ENCODE data around the gene COL15A1.

COL15A1 gene

DNA sequence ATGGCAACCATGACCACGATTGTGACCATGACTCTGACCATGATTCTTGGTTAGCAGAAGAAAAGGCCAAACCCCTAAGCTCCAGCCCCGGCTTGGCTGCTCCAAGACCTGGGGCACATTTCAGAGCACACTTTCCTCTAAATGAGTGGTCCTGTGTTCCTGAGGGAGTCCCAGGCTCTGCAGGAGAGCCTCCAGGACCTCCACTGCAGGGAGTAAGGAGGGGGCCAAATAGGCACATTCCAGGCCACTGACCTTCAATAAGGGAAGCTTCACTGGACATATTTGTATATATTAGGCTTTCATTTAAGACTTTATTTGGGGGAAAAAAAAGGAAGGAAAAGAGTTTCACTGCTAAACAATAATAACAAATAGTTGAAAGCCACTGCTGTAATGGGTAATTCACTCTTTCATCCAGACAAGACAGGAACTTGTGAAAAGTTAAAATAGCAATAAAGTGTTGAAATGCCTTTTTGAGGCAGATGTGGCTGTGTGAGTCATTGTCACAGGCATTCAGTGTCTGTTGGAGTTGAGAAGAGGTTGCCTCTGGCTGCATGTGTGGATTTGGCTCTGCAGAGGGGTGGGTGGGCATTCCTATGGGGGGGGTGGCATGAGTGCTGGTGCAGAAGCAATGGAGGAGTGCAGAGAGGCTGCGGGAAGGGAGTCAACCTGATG is 97.3 kb downstream of the COL15A1 start:
- DNase-seq: no peak

DNA sequence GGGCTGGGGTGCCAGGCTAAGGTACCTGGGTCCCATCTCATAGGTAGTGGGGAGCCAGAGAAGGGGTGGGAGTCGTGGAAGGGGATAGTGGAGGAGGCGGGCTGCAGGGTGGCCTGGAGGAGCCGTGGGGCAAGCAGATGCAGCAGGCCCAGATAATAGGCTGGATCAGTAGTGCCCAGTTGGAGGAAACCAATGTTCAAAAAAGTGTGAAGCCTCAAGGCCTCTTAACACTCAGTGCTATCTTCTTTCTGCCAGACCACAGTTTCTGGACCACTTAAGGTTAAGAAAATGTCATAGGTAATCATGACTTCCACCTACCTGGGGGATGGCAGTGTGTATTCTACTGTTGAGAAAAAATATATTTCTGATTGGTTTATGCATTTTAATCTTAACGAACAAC is 97.9 kb downstream of the COL15A1 start:
- no peak for DNase-seq

DNA sequence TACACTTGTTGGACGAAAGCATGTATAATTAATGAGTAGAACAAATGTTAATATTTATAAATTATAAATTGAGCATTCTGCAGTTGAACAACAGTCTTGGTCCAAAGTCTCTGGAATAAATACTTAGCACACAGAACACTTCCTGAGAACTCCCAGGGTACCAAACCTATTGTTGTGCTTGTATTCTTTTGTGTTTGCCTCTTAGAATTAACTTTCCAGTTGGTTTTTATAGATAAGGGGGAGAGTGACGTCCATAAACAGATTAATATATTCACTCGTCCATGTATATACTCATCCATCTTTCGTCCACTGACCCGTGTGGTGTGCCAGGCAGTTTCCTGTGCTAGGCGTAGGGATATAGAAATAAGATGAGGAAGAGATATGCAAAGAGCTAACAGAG is 98.9 kb downstream of the COL15A1 start:
- DNase-seq: no peak

DNA sequence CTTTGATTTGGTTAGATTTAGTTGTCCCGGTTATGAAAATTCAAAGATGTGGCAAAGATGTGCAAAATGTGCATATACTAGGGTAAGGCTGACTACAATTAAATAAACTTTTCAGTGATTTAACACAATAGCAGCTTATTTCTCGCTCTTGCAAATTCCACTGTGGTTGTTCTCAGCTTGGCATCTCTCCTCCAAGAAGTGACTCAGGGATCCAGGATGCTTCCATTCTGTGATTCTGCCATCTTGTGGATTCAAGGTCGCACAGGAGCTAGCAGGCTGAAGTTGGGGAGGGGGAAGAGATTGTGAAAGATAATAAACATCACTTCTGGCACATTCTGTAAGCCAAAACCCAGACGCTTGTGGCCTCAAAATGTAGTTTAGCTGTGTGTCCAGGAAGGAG is 101.1 kb downstream of the COL15A1 start:
- no peak for DNase-seq

DNA sequence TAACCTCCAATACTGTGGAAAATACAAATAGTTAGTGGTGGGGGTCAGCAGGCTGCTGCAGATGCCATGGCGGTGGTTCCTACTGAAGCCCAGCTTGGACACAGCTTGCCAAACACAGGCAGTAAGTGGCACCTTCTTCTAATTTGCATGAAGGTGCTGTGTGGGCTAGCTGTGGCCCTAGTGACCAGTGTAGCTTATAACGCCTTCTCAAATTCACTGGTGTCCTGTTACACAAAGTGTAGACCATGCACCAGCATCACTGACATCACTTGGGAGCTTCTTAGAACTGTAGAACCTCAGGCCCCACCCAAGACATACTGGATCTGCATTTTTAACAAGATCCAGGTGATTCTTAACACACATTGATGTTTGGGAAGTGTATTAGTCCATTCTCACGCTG is 102.4 kb downstream of the COL15A1 start:
- DNase-seq: no peak

DNA sequence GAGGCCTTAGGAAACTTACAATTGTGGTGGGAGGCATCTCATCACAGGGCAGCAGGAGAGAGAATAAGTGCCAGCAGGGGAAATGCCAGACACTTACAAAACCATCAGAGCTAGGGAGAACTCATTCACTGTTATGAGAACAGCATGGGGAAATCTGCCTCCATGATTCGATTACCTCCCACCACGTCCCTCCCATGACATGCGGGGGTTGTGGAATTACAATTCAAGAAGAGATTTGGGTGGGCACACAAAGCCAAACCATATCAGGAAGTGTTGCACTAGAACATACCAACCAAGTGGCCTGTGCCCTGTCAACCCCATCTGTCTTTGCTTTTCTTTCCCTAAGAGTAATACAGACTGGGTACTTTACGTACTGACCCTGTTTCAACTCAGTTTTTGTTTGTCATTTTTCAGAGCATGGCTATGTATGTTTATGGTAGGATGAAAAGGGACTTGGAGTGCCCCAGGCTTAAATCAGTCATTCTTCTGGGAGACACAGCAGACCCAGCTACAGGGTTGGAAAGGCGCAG is 102.9 kb downstream of the COL15A1 start:
- no peak for DNase-seq

DNA sequence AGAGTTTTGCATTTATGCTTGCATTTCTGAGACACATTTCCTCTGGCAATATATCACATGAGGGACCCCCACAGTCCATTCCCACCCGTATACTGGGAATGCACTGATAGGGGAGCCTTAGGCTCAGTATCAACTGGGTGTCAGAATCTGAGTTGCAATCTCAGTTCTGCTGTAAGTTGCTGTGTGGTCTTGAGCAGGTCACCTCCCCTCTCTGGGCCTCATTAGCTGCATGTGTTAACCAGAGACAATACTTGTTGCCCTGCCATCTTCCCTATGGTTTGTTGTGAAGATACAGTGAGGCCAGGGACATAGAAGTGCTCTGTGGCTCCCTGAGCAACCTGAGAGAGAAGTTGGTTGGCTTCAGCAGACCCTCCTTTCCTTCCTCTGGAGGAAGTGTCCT is 105.5 kb downstream of the COL15A1 start:
- no peak for DNase-seq

DNA sequence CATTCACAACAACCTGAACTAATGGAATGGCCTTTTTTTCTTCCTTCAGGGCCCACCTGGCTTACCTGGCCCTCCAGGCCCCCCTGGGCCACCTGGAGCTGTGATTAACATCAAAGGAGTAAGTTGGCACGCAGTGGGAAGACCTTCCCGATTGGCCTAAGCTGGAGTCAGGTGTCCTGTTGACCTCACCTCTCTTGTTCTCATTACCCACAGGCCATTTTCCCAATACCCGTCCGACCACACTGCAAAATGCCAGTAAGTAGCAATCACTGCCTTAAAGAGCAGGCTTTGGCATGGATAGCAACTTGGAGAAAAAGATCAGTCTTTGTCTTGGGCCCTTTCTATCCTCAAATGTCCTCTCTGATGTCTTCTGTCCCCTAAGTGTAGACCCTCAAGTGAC is 105.9 kb downstream of the COL15A1 start:
- no peak for DNase-seq

DNA sequence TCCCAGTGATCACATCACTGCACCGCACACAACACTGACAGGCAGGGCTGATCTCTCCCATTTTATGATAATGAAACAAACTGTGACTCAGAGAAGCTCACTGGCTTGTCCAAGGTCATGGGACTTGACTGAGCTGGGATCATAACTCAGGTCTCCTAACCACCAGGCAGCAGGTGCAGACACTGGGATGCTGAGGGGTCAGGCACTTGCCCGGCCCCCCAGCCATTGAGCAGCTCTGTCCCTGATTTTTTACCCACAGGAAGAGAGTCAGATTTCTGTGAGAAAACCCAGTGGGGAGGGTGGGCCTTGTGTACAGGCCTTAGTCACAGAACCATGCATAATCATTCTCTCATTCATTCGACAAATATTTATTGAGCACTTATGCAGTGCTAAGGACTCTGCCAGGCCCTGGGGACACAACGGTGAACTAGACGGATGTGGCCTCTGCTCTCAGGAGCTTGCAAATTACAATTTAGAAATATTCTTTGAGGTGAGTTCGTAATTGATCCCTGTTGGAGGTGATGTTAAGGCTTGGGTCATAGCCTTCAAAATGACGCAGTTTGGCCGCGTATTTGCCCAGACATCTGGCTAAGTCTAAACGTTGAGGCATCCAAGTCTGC is 106.7 kb downstream of the COL15A1 start:
- no peak for DNase-seq

DNA sequence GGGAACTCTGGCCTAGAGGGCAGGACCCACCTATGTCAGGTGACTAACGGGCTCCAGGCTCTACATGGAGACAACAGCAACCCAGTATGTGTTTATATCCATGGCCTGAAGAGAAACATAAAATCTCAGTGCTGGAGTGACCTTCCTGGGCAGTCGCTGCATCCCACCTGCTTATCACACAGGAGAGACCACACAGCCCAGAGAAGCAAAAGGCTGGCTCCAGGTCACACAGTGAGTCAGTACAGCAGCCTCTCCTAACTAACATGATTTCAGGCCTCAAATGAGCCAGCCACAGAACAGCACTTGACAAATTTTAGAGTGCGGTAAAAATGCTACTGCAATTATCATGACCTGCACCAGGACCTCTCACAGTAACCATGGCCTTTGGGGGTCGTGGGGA is 107.2 kb downstream of the COL15A1 start:
- DNase-seq: no peak

DNA sequence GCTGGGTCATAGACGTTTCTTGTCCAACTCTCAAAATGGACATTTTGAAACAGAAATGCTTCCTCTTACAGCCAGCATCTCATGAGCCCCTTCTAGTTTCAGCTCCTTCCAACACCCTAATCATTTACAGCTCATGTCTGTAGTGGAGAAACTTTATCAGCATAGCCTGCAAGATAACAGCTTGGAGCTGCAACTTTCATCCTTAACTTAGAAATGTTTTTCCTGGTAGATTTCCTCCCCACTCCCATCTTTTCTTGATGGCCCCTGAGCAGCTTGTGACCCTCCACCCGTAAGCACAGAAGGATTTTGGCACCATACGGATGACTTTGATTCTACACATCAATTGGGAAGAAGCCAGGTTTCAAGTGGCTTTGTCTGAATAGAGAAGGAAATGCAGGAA is 107.7 kb downstream of the COL15A1 start:
- no peak for DNase-seq

DNA sequence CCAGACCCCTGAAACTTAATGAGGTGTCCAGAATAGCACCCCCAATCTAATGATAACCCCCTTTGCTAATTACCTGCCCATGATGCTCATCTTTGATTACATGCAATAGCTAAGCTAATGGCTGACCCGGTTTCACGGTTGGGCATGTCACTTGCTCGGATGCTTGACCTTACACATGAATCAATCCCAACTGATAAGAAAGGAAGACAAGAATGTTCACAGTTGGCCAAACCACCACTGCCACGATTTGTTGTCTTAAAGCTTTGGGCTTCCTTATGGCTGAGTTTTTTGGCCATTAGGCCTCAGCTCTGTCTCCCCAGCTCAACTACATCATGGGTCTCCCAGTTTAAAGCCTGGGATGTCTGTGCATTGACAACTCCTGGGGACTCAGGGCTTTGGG is 108.1 kb downstream of the COL15A1 start:
- DNase-seq: no peak

DNA sequence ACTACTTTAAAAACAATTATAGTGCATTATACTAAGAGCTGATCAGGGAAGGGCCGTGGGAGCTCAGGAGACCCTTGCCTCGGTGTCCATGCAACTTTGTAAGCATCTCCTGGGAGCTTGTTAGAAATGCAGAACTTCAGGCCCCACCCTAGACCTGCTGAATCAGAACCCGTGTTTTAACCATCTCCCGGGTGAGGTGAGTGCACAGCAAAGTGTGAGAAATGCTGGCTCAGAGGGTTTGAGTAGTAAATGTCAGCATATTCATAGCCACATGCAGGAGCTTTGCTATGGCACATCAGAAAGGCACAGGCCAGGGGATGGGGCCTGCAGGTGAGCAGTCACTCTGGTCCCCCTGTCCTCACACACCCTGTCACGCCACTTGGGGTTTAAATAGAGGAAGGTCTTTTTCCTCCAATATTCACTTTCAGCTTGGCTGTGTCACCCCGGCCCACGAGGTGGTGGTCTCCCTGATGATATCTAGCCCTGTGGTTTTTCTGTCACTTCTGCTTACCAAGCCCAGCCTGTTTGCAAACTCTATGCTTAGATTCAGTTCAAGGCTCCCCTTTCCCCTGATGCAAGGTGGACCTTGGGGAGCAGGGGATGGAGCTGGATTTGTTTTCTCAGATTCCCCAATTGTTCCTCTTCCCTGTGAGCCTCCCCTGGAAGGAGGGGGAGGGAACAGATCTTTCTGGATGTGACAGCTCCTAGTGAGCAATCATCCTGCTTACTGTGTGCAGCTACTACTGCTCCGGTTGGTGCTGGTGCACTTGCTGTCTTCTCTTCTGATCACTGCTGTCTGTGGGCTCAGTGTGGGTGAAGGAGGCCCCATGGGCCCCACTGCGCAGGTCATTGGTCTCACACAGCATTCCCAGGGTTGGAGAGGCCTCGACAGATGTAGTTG is 109.4 kb downstream of the COL15A1 start:
- no peak for DNase-seq

DNA sequence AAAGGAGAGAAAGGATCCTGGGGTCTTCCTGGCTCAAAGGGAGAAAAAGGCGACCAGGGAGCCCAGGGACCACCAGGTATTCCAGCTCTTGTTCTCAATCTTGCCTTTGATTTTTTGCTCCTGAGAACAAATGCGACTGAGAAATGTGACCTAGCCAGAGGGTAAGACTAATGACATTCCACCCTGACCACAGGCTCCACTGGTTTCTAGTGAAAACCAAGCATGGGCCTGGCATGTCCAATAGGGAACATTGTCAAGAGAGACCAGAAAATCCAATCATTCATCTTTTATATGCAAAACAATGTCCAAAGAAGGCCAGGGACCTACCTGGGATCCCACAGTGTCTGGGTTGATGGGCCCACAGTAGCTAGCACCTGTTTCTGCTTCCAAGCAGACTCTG is 110.9 kb downstream of the COL15A1 start:
- DNase-seq: no peak

DNA sequence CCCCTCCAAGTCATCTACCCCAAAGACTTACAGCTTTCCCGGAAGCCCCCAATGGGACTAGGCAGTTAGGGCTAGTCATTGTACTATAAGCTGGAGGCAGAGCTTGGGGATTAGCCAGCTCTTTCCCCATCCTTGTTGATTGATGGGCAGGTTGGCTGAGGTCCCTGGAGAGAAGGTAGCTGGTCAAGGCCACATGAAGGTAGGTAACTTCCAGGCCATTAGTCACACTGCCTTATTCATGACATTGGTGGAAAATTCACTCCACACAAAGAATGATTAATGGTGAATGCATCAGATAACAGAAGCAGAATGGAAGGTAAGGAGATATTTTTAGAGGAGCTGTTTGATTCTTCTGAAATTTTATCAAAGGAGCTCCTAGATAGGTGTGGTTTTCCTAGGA is 111.7 kb downstream of the COL15A1 start:
- no peak for DNase-seq

DNA sequence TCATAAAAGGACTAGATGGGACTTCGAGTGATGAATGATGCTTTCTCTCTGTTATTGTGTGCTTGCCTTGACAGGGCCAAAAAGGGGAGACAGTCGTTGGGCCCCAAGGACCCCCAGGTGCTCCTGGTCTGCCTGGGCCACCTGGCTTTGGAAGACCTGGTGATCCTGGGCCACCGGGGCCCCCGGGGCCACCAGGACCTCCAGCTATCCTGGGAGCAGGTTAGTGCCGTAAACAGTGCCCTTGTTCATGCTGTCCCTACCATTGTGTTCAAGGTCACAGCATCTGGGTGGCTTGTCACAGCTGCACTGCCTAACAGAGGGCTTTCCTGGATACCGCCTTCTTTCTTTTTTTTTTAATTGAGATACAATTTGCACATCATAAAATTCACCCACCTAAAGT is 112.5 kb downstream of the COL15A1 start:
- no peak for DNase-seq

DNA sequence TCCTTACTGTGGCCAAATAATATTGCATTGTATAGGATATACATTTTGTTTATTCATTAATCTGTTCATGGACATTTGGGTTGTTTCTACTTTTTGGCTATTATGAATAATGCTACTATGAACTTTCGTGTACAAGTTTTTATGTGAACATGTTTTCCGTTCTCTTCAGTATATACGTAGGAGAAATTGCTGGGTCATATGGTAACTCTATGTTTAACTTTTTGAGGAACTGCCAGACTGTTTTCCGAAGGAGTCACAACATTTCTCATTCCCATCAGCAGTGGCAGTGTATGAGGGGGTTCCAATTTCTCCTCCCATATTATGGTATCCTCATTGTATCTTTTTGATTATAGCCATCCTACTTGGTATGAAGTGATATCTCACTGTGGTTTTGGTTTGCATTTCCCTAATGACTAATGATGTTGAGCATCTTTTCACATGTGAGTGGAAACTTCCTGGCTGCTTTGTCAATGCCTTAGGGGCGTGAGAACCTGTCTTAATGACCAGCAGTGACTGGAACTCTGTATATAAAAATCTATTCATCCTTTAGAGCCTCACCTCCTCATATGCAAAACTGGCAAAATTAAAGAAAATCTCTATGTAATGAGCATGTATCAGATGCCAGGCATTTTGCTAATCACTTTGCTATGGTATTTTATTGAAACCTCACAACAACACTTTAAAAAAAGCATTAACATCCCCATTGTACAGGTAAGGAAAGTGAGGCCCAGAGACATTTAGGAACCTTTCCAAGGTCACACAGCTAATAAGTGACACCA is 113.4 kb downstream of the COL15A1 start:
- no peak for DNase-seq

DNA sequence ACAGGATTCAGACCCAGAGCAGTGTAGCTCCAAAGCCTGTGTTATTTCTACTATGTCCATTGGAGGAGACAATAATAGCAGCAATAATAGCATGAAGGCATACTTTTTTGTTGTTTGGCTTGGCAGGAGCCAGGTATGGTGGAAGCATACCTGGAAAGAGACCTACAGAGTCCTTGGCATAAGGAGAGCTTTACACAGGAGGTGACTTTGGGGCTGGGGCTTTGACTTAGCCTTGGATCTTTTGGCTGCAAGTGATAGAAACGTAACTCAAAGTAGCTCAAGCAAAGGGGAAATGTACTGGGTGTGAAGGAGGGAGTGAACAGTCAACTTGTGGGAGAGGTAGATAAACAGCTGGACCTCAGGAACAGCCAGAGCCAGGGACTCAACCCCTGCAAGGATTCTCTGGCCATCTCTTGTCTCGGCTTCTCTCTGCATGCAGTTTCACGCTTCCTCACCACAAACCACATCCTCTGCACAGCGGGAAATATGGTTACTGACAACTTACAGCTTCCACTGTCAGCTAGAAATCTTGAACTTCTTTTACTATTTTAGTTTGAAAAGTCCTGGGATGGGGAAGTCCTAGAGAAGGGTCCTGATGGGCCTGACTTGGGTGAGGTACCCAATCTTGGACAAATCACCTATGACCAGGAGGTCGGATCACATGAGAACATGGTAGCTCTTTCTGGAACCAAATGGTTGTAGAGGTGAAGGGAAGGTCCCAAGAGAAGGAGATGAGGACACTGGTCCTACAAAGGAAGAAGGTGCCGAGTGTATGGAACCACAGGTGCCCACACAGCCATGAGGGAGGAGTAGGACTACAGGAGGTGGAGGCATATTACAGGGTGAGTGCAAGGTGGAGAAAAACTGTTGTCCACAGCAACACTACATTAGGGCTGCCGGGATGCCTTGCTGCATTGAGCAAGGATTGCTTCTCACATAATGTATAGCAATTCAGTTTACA is 114.2 kb downstream of the COL15A1 start:
- DNase-seq: no peak

DNA sequence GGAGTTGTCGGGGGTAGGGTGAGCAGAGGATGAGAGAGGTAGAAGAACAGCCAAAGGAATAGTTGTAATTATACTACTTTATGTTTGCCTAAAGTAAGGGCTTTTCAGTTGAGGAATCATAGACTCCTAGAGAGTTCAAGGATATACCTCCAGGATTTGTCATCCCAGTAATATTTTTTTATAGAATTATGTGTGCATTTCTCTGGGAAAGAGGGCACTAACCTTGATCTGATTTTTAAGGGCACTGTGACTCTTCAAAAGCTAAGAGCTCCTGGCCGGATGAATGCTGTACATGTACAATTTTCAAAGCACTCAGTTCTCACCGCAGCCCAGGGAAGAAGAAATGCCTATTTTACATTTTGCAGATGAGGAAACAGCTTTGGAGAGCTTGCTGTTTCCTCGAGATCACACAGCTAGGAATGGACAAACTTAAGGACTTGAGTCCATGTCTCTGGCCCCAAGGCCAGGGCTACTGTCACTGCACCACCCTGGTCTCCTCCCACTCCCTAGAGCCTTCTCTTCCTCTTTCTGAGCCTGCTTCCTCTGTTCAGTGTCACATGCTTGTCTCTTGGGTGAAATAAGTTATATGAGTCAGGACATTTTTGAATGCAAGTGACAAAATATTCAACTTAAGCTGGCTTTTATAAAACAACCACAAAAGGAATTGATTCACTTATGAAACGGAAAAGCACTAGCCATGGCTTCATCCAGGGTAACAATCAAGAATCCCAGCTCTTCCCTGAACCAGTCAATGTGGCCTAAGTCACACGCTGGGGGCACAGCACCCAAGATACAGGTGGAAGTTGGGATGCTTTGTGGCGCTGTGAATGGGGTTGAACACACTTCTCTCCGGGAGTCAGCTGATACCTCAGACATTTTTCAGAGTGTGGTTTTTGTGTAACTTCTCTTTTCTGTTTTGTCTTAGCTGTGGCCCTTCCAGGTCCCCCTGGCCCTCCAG is 115.5 kb downstream of the COL15A1 start:
- DNase-seq: no peak

DNA sequence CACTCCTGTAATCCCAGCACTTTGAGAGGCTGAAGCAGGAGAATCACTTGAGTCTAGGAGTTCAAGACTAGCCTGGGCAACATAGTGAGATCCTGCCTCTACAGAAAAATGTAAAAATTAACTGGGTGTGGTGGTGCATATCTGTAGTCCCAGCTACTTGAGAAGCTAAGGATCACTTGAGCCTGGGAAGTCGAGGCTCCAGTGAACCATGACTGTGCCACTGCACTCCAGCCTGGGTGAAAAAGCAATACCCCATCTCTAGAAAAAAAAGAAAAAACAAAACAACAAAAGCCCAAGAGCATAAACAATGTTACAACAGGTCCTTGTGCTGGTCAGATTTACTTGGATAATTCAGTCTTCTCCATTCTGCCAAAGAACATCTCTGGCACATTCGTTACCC is 116.9 kb downstream of the COL15A1 start:
- DNase-seq: no peak

DNA sequence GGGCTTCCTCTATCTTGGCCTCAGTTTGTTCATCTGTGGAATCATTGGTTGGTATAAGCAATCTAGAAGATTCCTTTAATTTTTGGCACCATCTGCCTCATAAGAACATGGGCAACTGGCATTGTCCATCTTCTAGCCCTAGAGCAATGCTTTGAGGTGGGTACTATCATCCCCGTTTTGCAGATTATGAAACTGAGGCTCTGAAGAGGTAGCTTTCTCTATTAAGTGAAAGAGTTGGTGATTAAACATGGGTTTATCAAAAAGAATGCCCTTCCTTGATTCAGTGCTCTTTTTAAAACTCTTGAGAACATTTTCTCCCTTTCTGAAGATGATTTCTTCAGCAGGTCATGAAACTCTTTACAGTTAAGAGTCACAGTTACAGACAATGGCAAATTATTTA is 118.8 kb downstream of the COL15A1 start:
- no peak for DNase-seq

Measured in NCI-H1092 treated with DMSO at 0.1 percent for 48 hours (cell line).